T-helper 22 cell (primary cell): Measurements from ENCODE around the gene RAD51B.
"Not testable (repeated sequence)": the region's sequence is repeated elsewhere in the genome, so short reads cannot be mapped to it uniquely, and the experiment has no call there.

Experiments
- DNase-seq: peaks from one replicate; pipeline ENCODE4 v3.0.0-alpha.2; 2020; ENCODE audit warnings: low read depth

The RAD51B gene

DNA sequence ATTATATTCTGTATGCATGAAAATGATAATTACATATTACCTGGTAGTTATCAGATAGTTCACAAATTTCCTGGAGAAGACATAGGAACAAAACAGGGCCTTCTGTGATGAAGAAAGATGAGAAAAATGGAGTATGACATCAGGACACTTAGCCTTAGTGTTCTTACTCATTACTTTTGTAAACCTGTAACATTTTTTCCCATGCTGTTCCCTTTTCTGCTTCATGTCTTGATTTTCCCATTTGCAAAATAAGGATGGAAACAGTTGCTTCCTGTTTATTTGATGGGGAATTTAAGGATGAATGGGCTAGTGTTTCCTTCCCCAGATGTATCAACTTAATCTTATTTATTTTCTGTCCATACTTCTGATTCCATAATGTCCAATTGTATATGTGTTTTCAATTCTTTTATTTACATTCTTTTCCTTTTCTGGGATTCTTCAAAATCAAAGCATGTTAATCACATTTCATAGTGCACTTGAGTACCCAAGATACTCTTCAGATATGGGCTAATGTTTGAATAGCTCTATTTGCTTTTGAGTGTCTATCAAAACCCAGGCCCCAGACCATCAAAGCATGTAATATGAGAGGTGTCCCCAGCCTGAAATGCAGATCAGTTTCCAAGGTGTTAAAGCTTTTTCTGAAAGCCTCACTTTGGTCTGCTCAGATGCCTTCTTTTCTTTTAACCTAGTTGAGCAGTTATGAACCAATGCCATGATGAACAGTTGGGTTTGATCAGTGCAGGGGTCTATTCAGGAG is 260.5 kb downstream of the RAD51B start:
- DNase-seq = no peak

DNA sequence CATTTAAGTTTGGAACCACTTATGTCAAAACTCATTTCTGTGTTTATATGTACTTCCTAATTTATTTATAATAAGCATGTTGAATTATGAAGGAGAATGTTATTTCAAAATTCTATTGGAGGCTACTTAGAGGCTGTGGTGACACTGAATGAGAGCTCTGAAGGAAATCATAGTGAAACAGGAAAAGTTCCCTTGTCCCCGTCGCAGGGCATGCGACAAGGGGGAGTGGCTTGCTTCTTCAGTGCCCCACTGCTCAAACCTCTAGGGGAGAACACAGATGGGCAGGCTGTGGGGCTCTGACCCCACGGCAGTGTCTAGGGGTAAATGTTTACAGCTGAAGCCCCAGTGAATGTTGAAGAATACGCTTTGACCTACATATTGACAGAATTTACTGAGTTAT is 261.9 kb downstream of the RAD51B start:
- no peak for DNase-seq

DNA sequence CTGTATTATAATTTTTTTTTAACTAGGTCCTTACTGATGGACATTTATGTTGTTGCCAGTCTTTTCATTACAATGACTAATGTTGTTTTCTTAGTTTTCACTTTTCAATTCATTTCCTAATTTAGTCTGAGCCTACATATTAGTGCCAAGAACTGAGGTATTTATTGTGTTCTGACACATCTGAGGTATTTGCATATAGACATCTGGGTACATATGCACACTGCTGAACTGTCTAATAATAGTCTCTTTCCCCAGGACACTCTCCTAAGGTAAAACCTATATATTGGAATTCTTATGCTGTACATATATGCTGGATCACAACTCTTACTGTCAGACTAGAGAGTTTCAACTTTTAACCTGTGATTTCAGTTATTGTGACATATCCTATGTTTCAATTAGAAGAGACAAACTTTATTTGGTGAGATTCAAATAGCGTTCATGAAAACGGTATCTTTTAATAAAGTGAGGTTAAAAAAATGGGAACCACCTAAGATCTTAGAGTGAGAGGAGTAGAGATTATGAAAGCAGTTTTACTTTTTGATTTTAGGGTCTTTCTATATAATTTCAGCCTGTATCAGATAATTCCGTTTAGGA is 263.2 kb downstream of the RAD51B start:
- no peak for DNase-seq

DNA sequence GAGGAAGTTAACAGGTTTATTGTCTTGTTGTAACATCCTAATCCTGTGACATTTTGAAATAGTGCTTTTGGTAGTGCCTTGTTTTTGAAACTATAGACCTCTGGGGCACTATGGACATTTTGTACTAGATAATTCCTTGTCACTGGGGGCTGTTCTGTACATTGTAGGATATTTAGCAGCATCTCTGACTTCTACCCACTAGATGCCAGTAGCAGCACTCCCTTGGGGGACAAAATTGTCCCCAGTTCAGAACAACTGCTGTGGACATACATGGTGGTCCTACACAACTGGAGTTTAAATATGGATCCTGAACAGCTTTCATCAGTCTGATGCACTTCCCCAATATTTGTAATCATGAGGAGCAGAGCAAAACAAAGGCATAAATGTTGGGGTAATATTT is 264.7 kb downstream of the RAD51B start:
- no peak for DNase-seq

- DNase-seq = no peak
Measured at GRCh38 chr14:68085742-68086141, 266.2 kb downstream of the RAD51B start.

- no peak for DNase-seq
Measured at GRCh38 chr14:68088451-68088854, 268.9 kb downstream of the RAD51B start.

DNA sequence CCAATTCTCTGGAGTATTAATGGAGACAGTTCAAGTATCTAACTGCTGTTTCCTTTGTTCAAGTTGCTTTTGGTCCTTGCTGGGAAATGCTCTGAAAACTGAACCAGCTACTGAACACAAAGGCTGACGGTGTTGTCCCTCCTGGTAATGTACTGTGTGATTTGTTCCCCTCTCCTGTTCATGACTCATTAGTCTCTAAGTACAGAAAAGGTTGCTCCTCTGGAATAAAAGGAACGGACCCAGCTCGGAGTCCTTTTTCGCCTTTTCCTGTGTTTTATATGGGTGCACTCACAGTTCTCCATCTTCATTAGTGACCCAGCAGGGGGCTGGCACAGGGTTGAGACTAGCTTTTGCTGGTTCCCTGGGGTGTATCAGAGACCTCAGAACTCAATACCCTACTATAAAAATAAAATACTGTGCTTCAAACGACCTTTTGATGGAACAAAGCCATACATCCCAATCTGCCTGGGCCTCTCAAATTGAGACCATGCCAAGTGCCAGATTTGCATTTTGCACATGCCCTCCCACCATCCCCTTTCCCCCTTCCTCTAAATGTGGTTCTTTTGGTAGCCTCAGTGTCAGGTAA is 269.7 kb downstream of the RAD51B start:
- DNase-seq = no peak

- DNase-seq = no peak
Measured at GRCh38 chr14:68094158-68094557, 274.6 kb downstream of the RAD51B start.

- no peak for DNase-seq
Measured at GRCh38 chr14:68094752-68095151, 275.2 kb downstream of the RAD51B start.

DNA sequence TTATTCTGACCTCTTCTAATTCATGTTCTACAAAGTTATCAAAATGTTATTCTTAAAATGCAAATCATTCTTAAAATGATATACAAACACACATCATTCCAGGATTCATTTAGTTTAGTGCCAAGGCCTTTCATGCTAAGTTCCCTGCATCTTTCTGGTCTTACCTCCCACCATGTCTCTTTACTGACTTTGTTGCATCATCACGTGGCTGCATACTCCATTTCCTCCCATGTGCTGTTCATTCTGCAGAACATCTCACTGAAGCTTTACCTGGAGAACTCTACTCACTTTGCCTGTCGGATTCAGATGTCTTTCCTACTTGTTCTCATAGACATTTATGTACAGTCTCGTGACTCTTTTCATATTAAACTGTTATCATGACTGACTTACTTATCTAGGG is 278.1 kb downstream of the RAD51B start:
- DNase-seq = no peak

- no peak for DNase-seq
Measured at GRCh38 chr14:68098834-68099233, 279.3 kb downstream of the RAD51B start.

GRCh38 chr14:68099495-68100045 is 280.0 kb downstream of the RAD51B start:
- DNase-seq = no peak

- DNase-seq = not testable (repeated sequence)
Measured at GRCh38 chr14:68101715-68102301, 282.2 kb downstream of the RAD51B start.

- DNase-seq = no peak
Measured at GRCh38 chr14:68103853-68104252, 284.3 kb downstream of the RAD51B start.

- DNase-seq = no peak
Measured at GRCh38 chr14:68104518-68104917, 284.9 kb downstream of the RAD51B start.

DNA sequence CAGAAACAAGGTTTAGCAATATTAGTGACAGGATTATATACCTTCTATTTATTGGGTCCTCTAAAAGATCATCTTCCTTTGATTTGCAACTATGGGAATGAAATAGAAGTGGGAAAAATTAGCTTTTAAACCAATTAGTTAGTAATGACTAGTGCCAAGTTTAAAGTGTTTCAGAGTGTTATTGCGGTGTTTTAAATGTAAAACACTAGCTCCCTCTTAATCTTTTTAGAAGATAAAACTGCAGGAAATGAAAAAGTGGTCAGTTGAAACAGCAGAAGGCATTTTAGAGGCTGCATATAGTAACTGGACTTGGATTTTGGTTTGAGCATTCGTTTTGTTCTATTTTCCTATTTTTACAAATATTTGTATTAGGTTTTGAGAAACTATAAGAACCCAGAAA is 286.2 kb downstream of the RAD51B start:
- DNase-seq = no peak

DNA sequence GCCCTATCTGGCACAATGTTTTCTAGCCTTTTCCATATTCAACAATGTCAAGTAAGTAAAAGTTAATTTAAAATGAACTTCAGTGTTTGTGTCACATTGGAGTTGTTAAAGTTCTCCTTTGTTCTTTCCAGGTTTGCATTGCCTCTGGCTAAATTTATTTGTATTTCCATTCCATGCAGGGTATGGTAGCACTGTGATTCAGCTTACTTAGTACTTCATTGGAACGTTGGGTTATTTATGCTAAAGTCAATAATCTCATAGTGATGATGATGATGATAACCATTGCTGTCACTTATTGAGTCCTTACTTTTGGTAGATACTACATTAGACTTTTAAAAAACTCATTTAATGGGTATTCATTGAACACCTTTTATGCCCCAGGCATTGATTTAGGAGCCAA is 286.9 kb downstream of the RAD51B start:
- DNase-seq = no peak

DNA sequence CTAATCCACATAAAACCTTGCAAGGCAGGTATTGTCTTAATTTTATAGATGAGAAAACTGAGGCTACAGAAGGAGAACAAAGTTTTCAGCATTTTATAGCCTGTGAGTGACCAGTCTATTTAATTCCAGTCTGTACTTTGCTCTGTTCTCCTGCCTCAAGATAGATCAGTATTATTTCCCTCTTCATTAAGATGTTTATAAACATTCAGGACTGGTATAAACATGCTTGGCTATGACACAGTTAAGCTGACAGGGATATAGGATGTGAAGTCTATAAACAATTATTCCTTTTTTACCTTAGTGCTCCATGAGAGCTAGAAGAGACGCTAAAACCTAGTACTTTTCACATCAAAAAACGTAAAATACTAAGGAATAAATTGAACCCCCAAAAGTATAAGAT is 287.3 kb downstream of the RAD51B start:
- DNase-seq = no peak

- DNase-seq = no peak
Measured at GRCh38 chr14:68109132-68109900, 289.7 kb downstream of the RAD51B start.

GRCh38 chr14:68111097-68111852 is 291.7 kb downstream of the RAD51B start:
- DNase-seq = no peak

GRCh38 chr14:68111853-68112270 is 292.3 kb downstream of the RAD51B start:
- DNase-seq = no peak
